Measurements from ENCODE around the gene ZNF511.
A peak's percentile ranks its signal among the peaks of the same experiment; 100 is the strongest.

Gene ZNF511

GRCh38 chr10:133324198-133324792 is 15.6 kb downstream of the ZNF511 start:
- TF ChIP-seq CTCF (IDR thresholded peaks at IDR 0.05; ENCODE audit: low read depth, low read length): no peak
- peak; percentile 27 to 63 for DNase-seq (ENCODE audit: low read depth in 2 of 2)
- no peak overlapping the region for H3K4me3 ChIP-seq (replicated peaks in 1 of 2; ENCODE audit: low read depth in 2 of 2, low read length in 2 of 2)

GRCh38 chr10:133324857-133325260 is 16.1 kb downstream of the ZNF511 start:
- TF ChIP-seq CTCF (IDR thresholded peaks at IDR 0.05; ENCODE audit: low read depth, low read length): no peak
- H3K4me3 ChIP-seq (replicated peaks in 1 of 2; ENCODE audit: low read depth in 2 of 2, low read length in 2 of 2): no peak overlapping the region
- DNase-seq (ENCODE audit: low read depth in 2 of 2): no peak

- peak overlapping the region; percentile 23 to 36 for H3K4me3 ChIP-seq (replicated peaks in 1 of 2; ENCODE audit: low read depth in 2 of 2, low read length in 2 of 2)
- DNase-seq (ENCODE audit: low read depth in 2 of 2): no peak
- no peak for TF ChIP-seq CTCF (IDR thresholded peaks at IDR 0.05; ENCODE audit: low read depth, low read length)
Measured at GRCh38 chr10:133325440-133326222, 16.9 kb downstream of the ZNF511 start.

- no peak for DNase-seq (ENCODE audit: low read depth in 2 of 2)
- H3K4me3 ChIP-seq (replicated peaks in 1 of 2; ENCODE audit: low read depth in 2 of 2, low read length in 2 of 2): peak overlapping the region in 1 of 2 donors; percentile 9
- TF ChIP-seq CTCF (IDR thresholded peaks at IDR 0.05; ENCODE audit: low read depth, low read length): no peak
Measured at GRCh38 chr10:133326223-133326551, 17.5 kb downstream of the ZNF511 start.

- no peak overlapping the region for H3K4me3 ChIP-seq (replicated peaks in 1 of 2; ENCODE audit: low read depth in 2 of 2, low read length in 2 of 2)
- DNase-seq (ENCODE audit: low read depth in 2 of 2): no peak
- no peak for TF ChIP-seq CTCF (IDR thresholded peaks at IDR 0.05; ENCODE audit: low read depth, low read length)
Measured at GRCh38 chr10:133326745-133327650, 18.3 kb downstream of the ZNF511 start.

- no peak for DNase-seq (ENCODE audit: low read depth in 2 of 2)
- TF ChIP-seq CTCF (IDR thresholded peaks at IDR 0.05; ENCODE audit: low read depth, low read length): no peak
- no peak overlapping the region for H3K4me3 ChIP-seq (replicated peaks in 1 of 2; ENCODE audit: low read depth in 2 of 2, low read length in 2 of 2)
Measured at GRCh38 chr10:133327651-133328357, 19.1 kb downstream of the ZNF511 start.

All from cardiac fibroblast (primary cell).